ENCODE data around the gene MOB3A. TPM values are rescaled to one million over a fixed set of nuclear protein-coding genes. Genes with fewer than 3 reads are reported as not detected.

Gene MOB3A
- polyA plus RNA-seq, result 10 to 100 TPM in 3 of 4 donors, 1 to 10 TPM in 1; 7.6 to 18.3 (median 14.5) TPM
- long read RNA-seq, donor 1, result 0 reads
- long read RNA-seq, donor 2, partial matches to known transcripts, result 0 of 2 reads
- long read RNA-seq, donor 2, other reads (novel, unspliced or antisense), result 0 of 2 reads
- long read RNA-seq, donor 3, result 0 reads
- long read RNA-seq, donor 4, result 0 reads
- long read RNA-seq, donor 5, partial matches to known transcripts, result 0 of 3 reads
- long read RNA-seq, donor 5, other reads (novel, unspliced or antisense), result 0 of 3 reads
- long read RNA-seq, donor 6, partial matches to known transcripts, result 0 of 2 reads
- long read RNA-seq, donor 6, other reads (novel, unspliced or antisense), result 0 of 2 reads
- long read RNA-seq, donor 7, transcript MOB3A-201 (5 exons, 3,391 nt), result major isoform, 6 of 6 reads
- long read RNA-seq, donor 7, partial matches to known transcripts, result 0 of 6 reads
- long read RNA-seq, donor 7, other reads (novel, unspliced or antisense), result 0 of 6 reads
- long read RNA-seq, donor 8, partial matches to known transcripts, result 0 of 1 reads
- long read RNA-seq, donor 8, other reads (novel, unspliced or antisense), result 0 of 1 reads
- long read RNA-seq, donor 9, partial matches to known transcripts, result 0 of 1 reads
- long read RNA-seq, donor 9, other reads (novel, unspliced or antisense), result 0 of 1 reads
- long read RNA-seq, donor 10, transcript MOB3A-201 (5 exons, 3,391 nt), result major isoform, 5 of 6 reads
- long read RNA-seq, donor 10, partial matches to known transcripts, result 0 of 6 reads
- long read RNA-seq, donor 10, other reads (novel, unspliced or antisense), result 0 of 6 reads

DNA sequence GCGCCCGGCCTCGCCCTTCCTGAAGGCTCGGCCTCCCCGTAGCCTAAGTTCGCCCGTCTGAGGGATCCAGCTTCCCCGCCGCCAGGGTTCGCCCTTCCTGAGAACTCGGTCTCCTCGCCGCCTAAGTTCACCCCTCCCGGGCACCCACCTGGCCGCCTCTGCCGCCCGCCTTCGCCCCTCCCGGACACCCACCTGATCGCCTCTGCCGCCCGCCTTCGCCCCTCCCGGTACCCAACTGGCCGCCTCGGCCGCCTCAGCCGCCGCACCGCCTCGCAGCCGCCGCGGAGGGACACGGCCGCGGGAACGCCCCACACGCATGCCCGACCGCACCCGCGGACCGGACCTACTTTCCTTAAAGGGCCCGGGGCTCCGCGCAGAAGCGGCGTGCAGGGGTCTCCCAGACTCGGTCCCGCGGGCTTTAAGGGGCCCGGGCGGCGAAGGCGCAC, at the start of gene MOB3A:
Gene MOB3A, minus strand, starts transcription at position 293 of the 446 bp plus-strand sequence. CDS start 17,766 bp downstream, outside the sequence.
- DNase-seq (peak; percentile 88 to 98), FAIRE-seq (no peak)
- Histone ChIP-seq H3K4me3 (ENCODE audit: low read depth in 1 of 3, low read length in 3 of 3) (peak within 1 kb of the TSS; percentile 63 to 73 (median 70)), H3K36me3 (ENCODE audit: control insufficient read depth in 3 of 3, insufficient read depth in 2 of 3, low read depth in 1 of 3, low read length in 3 of 3) (peaks cover 3 to 50% (median 12%) of the 10 kb centered on the region in 3 donors), H3K27ac (ENCODE audit: low read depth in 1 of 3, low read length in 2 of 3) (peak within 1 kb of the TSS; percentile 94 to 98 (median 94)), H3K27me3 (ENCODE audit: control insufficient read depth in 3 of 3, insufficient read depth in 3 of 3, low read length in 3 of 3) (no peaks in the 10 kb centered on the region), H3K4me1 (ENCODE audit: control insufficient read depth in 3 of 3, insufficient read depth in 2 of 3, low read depth in 1 of 3, low read length in 2 of 3) (peaks cover 0 to 21% (median 4%) of the 10 kb centered on the region in 3 donors), H3K9me3 (ENCODE audit: control insufficient read depth in 2 of 2, insufficient read depth in 1 of 2, low read depth in 1 of 2, low read length in 1 of 2) (no peaks in the 10 kb centered on the region)
- 0 to 1% (median 1%) methylated on average over 52 to 56 of the region's 56 CpGs for WGBS, 3 donors

- Histone ChIP-seq H3K4me3 (ENCODE audit: low read depth in 1 of 3, low read length in 3 of 3) (no peak overlapping the region), H3K27me3 (ENCODE audit: control insufficient read depth in 3 of 3, insufficient read depth in 3 of 3, low read length in 3 of 3) (no peaks in the 10 kb centered on the region), H3K9me3 (ENCODE audit: control insufficient read depth in 2 of 2, insufficient read depth in 1 of 2, low read depth in 1 of 2, low read length in 1 of 2) (no peaks in the 10 kb centered on the region), H3K27ac (ENCODE audit: low read depth in 1 of 3, low read length in 2 of 3) (no peak overlapping the region), H3K36me3 (ENCODE audit: control insufficient read depth in 3 of 3, insufficient read depth in 2 of 3, low read depth in 1 of 3, low read length in 3 of 3) (peaks cover 0 to 68% (median 0%) of the 10 kb centered on the region in 3 donors), H3K4me1 (ENCODE audit: control insufficient read depth in 3 of 3, insufficient read depth in 2 of 3, low read depth in 1 of 3, low read length in 2 of 3) (peaks cover 0 to 9% (median 5%) of the 10 kb centered on the region in 3 donors)
- no peak for DNase-seq
- no peak for FAIRE-seq
- WGBS, 3 donors, result 65 to 76% (median 69%) methylated on average over 16 of the region's 16 CpGs
Observed at GRCh38 chr19:2145831-2146241, 49.7 kb upstream of the MOB3A start.

DNA sequence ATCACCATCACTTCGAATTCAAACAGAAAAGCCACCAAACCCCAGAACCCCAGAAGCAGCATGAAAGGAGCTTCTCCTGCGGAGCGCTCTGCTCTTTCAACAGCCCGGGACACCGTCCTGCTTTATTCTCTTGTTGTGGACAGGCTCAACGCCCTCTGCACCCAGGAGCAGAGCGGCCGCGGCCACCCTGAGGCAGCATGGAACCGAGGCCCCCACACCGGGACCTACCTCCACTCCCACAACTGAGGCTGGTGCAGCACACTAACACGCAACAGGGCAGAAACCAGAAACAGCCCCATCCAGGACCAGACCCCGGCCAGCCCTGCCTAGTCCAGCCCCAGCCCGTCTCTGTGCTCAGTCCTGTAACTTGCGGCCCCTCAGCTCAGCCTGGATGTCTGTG, 48.1 kb upstream of the MOB3A start:
- Histone ChIP-seq H3K4me1 (ENCODE audit: control insufficient read depth in 3 of 3, insufficient read depth in 2 of 3, low read depth in 1 of 3, low read length in 2 of 3) (no peaks in the 10 kb centered on the region), H3K9me3 (ENCODE audit: control insufficient read depth in 2 of 2, insufficient read depth in 1 of 2, low read depth in 1 of 2, low read length in 1 of 2) (no peaks in the 10 kb centered on the region), H3K36me3 (ENCODE audit: control insufficient read depth in 3 of 3, insufficient read depth in 2 of 3, low read depth in 1 of 3, low read length in 3 of 3) (peaks cover 0 to 75% (median 2%) of the 10 kb centered on the region in 3 donors), H3K27ac (ENCODE audit: low read depth in 1 of 3, low read length in 2 of 3) (no peak overlapping the region), H3K4me3 (ENCODE audit: low read depth in 1 of 3, low read length in 3 of 3) (no peak overlapping the region), H3K27me3 (ENCODE audit: control insufficient read depth in 3 of 3, insufficient read depth in 3 of 3, low read length in 3 of 3) (no peaks in the 10 kb centered on the region)
- FAIRE-seq (no peak), DNase-seq (no peak)
- 93 to 94% (median 94%) methylated on average over 15 of the region's 15 CpGs for WGBS, 3 donors

DNA sequence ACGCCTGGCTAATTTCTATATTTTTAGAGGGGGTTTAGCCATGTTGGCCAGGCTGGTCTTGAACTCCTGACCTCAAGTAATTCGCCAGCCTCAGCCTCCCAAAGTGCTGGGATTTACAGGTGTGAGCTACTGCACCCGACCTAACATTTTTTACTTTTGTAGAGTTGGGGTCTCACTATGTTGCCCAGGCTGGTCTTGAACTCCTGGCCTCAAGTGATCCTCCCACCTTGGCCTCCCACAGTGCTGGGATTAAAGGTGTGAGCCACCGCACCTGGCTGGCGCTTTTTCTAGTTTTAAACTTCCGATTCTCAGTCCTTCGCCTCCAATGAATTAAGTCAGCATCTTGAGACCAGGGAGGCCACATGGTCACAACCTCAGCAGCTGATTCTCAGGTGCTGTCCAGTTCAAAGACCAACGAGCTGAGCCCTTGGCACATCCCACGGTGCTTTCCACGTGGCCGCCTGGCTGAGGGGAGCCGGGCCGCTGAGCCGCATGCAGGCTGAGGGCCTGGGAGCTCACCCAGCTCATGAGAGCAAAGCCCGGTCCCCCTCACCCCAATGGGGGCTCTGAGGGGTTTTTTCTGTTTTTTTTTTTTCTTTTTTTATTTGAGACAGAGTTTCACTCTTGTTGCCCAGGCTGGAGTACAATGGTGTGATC, 46.2 kb upstream of the MOB3A start:
- DNase-seq (no peak), FAIRE-seq (no peak)
- H3K36me3 ChIP-seq (ENCODE audit: control insufficient read depth in 3 of 3, insufficient read depth in 2 of 3, low read depth in 1 of 3, low read length in 3 of 3), result peaks cover 5 to 82% (median 7%) of the 10 kb centered on the region in 3 donors
- 93 to 96% (median 94%) methylated on average over 15 of the region's 15 CpGs for WGBS, 3 donors
- no peaks in the 10 kb centered on the region for H3K9me3 ChIP-seq (ENCODE audit: control insufficient read depth in 2 of 2, insufficient read depth in 1 of 2, low read depth in 1 of 2, low read length in 1 of 2)
- H3K27ac ChIP-seq (ENCODE audit: low read depth in 1 of 3, low read length in 2 of 3), result no peak overlapping the region
- no peak overlapping the region for H3K4me3 ChIP-seq (ENCODE audit: low read depth in 1 of 3, low read length in 3 of 3)
- H3K27me3 ChIP-seq (ENCODE audit: control insufficient read depth in 3 of 3, insufficient read depth in 3 of 3, low read length in 3 of 3), result no peaks in the 10 kb centered on the region
- H3K4me1 ChIP-seq (ENCODE audit: control insufficient read depth in 3 of 3, insufficient read depth in 2 of 3, low read depth in 1 of 3, low read length in 2 of 3), result no peaks in the 10 kb centered on the region

DNA sequence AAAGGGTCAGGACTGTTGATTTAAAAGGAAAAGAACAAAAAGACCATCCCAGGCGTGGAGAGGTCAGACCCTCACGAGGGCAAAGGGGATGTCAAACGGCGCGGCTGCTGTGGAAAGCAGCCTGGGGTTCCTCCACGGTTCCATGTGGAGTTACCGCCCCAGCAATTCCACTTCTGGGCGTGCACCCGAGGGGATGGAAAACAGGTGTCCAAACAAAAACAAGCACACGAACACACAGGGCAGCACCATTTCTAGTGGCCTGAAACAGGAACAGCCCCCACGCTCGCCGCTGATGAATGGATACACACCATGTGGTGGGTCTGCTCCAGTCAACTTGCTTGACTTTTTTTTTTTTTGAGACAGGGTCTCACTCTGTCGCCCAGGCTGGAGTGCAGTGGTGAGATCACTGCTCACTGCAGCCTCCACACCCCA, 44.0 kb upstream of the MOB3A start:
- DNase-seq, result no peak
- no peaks in the 10 kb centered on the region for H3K27me3 ChIP-seq (ENCODE audit: control insufficient read depth in 3 of 3, insufficient read depth in 3 of 3, low read length in 3 of 3)
- H3K27ac ChIP-seq (ENCODE audit: low read depth in 1 of 3, low read length in 2 of 3), result no peak overlapping the region
- no peak for FAIRE-seq
- peaks cover 10 to 85% (median 14%) of the 10 kb centered on the region in 3 donors for H3K36me3 ChIP-seq (ENCODE audit: control insufficient read depth in 3 of 3, insufficient read depth in 2 of 3, low read depth in 1 of 3, low read length in 3 of 3)
- WGBS, 3 donors, result 84 to 89% (median 86%) methylated on average over 14 of the region's 14 CpGs
- H3K9me3 ChIP-seq (ENCODE audit: control insufficient read depth in 2 of 2, insufficient read depth in 1 of 2, low read depth in 1 of 2, low read length in 1 of 2), result no peaks in the 10 kb centered on the region
- H3K4me1 ChIP-seq (ENCODE audit: control insufficient read depth in 3 of 3, insufficient read depth in 2 of 3, low read depth in 1 of 3, low read length in 2 of 3), result no peaks in the 10 kb centered on the region
- H3K4me3 ChIP-seq (ENCODE audit: low read depth in 1 of 3, low read length in 3 of 3), result no peak overlapping the region

- Histone ChIP-seq H3K9me3 (ENCODE audit: control insufficient read depth in 2 of 2, insufficient read depth in 1 of 2, low read depth in 1 of 2, low read length in 1 of 2) (no peaks in the 10 kb centered on the region), H3K36me3 (ENCODE audit: control insufficient read depth in 3 of 3, insufficient read depth in 2 of 3, low read depth in 1 of 3, low read length in 3 of 3) (peaks cover 10 to 84% (median 14%) of the 10 kb centered on the region in 3 donors), H3K27me3 (ENCODE audit: control insufficient read depth in 3 of 3, insufficient read depth in 3 of 3, low read length in 3 of 3) (no peaks in the 10 kb centered on the region), H3K4me3 (ENCODE audit: low read depth in 1 of 3, low read length in 3 of 3) (no peak overlapping the region), H3K4me1 (ENCODE audit: control insufficient read depth in 3 of 3, insufficient read depth in 2 of 3, low read depth in 1 of 3, low read length in 2 of 3) (no peaks in the 10 kb centered on the region), H3K27ac (ENCODE audit: low read depth in 1 of 3, low read length in 2 of 3) (no peak overlapping the region)
- WGBS, 3 donors, result 89% methylated on average over 21 to 22 of the region's 22 CpGs
- no peak for DNase-seq
- FAIRE-seq, result no peak
Observed at GRCh38 chr19:2139385-2140137, 43.4 kb upstream of the MOB3A start.

DNA sequence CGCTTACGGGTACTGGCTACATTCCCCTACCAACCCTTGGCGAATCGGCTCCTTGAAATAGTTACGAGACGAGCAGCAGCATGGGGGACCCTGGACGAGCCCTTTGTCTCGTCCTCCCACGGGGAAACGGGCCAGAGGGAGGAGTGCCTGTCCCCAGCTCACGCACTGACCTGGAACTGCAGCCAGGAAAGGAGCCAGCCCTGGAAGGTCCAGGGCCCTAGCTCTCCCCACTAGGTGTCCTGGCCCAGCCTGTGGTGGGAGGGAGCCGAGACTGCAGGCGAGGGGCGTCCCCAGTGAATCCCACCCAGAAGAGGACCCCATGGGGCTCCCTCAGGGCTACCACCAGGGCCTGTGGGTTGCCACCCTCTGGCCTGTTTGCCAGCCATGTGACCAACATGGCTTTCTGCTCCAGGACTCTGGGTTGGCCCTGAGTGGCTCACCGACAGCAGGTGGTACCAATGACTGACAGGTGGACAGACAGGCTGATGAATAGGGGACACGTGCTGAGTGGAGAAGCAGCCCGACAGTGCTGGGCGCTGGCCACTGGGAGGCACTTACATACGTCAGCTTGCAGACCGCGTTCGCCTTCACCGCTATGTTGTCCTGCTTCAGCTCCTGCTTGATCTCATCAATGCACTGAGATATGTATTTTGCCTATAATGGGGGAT, 42.1 kb upstream of the MOB3A start:
- 93 to 97% (median 96%) methylated on average over 20 to 23 of the region's 23 CpGs for WGBS, 3 donors
- peaks cover 10 to 81% (median 14%) of the 10 kb centered on the region in 3 donors for H3K36me3 ChIP-seq (ENCODE audit: control insufficient read depth in 3 of 3, insufficient read depth in 2 of 3, low read depth in 1 of 3, low read length in 3 of 3)
- H3K27ac ChIP-seq (ENCODE audit: low read depth in 1 of 3, low read length in 2 of 3), result no peak overlapping the region
- no peaks in the 10 kb centered on the region for H3K4me1 ChIP-seq (ENCODE audit: control insufficient read depth in 3 of 3, insufficient read depth in 2 of 3, low read depth in 1 of 3, low read length in 2 of 3)
- no peaks in the 10 kb centered on the region for H3K9me3 ChIP-seq (ENCODE audit: control insufficient read depth in 2 of 2, insufficient read depth in 1 of 2, low read depth in 1 of 2, low read length in 1 of 2)
- no peak overlapping the region for H3K4me3 ChIP-seq (ENCODE audit: low read depth in 1 of 3, low read length in 3 of 3)
- no peak for DNase-seq
- H3K27me3 ChIP-seq (ENCODE audit: control insufficient read depth in 3 of 3, insufficient read depth in 3 of 3, low read length in 3 of 3), result no peaks in the 10 kb centered on the region
- no peak for FAIRE-seq
